Stomach (tissue), 4 donors: ENCODE results near the gene PCP4L1.
"Not testable (repeated sequence)": the region's sequence is repeated elsewhere in the genome, so short reads cannot be mapped to it uniquely, and the experiment has no call there.

Experiments
- EP300 ChIP-seq: sonication (generic); formaldehyde crosslinking; IDR thresholded peaks from one replicate; pipeline ENCODE4 v1.6.1; 2017; ENCODE audit warnings: antibody characterized with exemption
- POLR2AphosphoS5 ChIP-seq, 3 donors: sonication (generic); formaldehyde crosslinking; IDR thresholded peaks; one replicate each; pipeline ENCODE4 v1.6.1; 2016; ENCODE audit warnings: antibody characterized with exemption in 3 of 3
- TF ChIP-seq, protein P1 (sequence below), 7 experiments: fragments of 450-650 bp in 4 of 7; fragments of 200-600 bp in 3 of 7; sonication (generic) in 3 of 7; IDR thresholded peaks; one replicate each; pipeline ENCODE4 v1.5.1; 2016 to 2019; ENCODE audit warnings: antibody characterized with exemption in 7 of 7, control low read depth in 2 of 7, mild to moderate bottlenecking in 1 of 7

DNA sequence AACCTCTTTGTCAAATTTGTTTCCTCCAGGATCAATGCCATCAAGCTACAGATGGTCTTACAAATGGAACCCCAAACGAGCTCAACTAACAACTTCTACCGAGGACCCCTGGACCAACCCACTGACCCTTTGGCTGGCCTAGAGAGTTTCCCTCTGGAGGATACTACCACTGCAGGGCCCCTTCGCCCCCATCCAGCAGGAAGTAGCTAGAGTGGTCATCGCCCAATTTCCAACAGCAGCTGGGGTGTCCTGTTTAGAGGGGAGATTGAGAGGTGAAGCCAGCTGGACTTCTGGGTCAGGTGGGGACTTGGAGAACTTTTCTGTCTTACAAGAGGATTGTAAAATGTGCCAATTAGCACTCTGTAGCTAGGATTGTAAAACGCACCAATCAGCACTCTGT, 1.4 kb upstream of the PCP4L1 start:
- TF ChIP-seq, protein P1, sequence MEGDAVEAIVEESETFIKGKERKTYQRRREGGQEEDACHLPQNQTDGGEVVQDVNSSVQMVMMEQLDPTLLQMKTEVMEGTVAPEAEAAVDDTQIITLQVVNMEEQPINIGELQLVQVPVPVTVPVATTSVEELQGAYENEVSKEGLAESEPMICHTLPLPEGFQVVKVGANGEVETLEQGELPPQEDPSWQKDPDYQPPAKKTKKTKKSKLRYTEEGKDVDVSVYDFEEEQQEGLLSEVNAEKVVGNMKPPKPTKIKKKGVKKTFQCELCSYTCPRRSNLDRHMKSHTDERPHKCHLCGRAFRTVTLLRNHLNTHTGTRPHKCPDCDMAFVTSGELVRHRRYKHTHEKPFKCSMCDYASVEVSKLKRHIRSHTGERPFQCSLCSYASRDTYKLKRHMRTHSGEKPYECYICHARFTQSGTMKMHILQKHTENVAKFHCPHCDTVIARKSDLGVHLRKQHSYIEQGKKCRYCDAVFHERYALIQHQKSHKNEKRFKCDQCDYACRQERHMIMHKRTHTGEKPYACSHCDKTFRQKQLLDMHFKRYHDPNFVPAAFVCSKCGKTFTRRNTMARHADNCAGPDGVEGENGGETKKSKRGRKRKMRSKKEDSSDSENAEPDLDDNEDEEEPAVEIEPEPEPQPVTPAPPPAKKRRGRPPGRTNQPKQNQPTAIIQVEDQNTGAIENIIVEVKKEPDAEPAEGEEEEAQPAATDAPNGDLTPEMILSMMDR (IDR thresholded peaks at IDR 0.05) = not testable (repeated sequence)
- TF ChIP-seq POLR2AphosphoS5 (IDR thresholded peaks at IDR 0.05); EP300: not testable (repeated sequence)
